IPS-15b (cell line): ENCODE measurements around the gene CD38.
"Not testable (repeated sequence)": the region's sequence is repeated elsewhere in the genome, so short reads cannot be mapped to it uniquely, and the experiment has no call there.

Experiments
- H3K27me3 ChIP-seq: one replicate; pipeline ENCODE4 v1.6.1; 2013; ENCODE audit warnings: low read length; ENCODE audit not compliant: control insufficient read depth, insufficient read depth
- H3K36me3 ChIP-seq: one replicate; pipeline ENCODE4 v1.6.1; 2013; ENCODE audit warnings: low read length; ENCODE audit not compliant: control insufficient read depth, insufficient read depth
- H3K4me1 ChIP-seq: one replicate; pipeline ENCODE4 v1.6.1; 2013; ENCODE audit warnings: mild to moderate bottlenecking, low read length; ENCODE audit not compliant: control insufficient read depth, insufficient read depth
- H3K4me3 ChIP-seq: one replicate; pipeline ENCODE4 v1.5.1; 2013; ENCODE audit warnings: low read depth, low read length
- H3K9ac ChIP-seq: one replicate; pipeline ENCODE4 v1.6.1; 2013; ENCODE audit warnings: low read depth, mild to moderate bottlenecking, low read length
- H3K9me3 ChIP-seq: one replicate; pipeline ENCODE4 v1.6.1; 2013; ENCODE audit warnings: mild to moderate bottlenecking, low read length; ENCODE audit not compliant: control insufficient read depth, insufficient read depth

The CD38 gene

GRCh38 chr4:15809058-15809457 is 30.9 kb downstream of the CD38 start:
- H3K4me1 ChIP-seq: no peaks in the 10 kb centered on the region
- H3K36me3 ChIP-seq: no peaks in the 10 kb centered on the region
- H3K9me3 ChIP-seq: no peaks in the 10 kb centered on the region
- H3K27me3 ChIP-seq: no peaks in the 10 kb centered on the region
- no peak overlapping the region for H3K4me3 ChIP-seq
- no peak overlapping the region for H3K9ac ChIP-seq

GRCh38 chr4:15809466-15809865 is 31.3 kb downstream of the CD38 start:
- Histone ChIP-seq H3K9me3 (no peaks in the 10 kb centered on the region), H3K27me3 (no peaks in the 10 kb centered on the region), H3K4me3 (no peak overlapping the region), H3K9ac (no peak overlapping the region), H3K4me1 (no peaks in the 10 kb centered on the region), H3K36me3 (no peaks in the 10 kb centered on the region)

- Histone ChIP-seq H3K4me1 (no peaks in the 10 kb centered on the region), H3K27me3 (no peaks in the 10 kb centered on the region), H3K4me3 (no peak overlapping the region)
These were observed 33.7 kb downstream of the CD38 start for GRCh38 chr4:15811703-15812337.

GRCh38 chr4:15832523-15833451 is 54.7 kb downstream of the CD38 start:
- no peaks in the 10 kb centered on the region for H3K36me3 ChIP-seq
- H3K9ac ChIP-seq: no peak overlapping the region
- H3K4me3 ChIP-seq: no peak overlapping the region
- no peaks in the 10 kb centered on the region for H3K27me3 ChIP-seq
- H3K4me1 ChIP-seq: no peaks in the 10 kb centered on the region
- H3K9me3 ChIP-seq: no peaks in the 10 kb centered on the region

More at GRCh38 chr4:15811703-15812337, 33.7 kb downstream of the CD38 start:
- no peaks in the 10 kb centered on the region for H3K36me3 ChIP-seq
- no peaks in the 10 kb centered on the region for H3K9me3 ChIP-seq
- H3K9ac ChIP-seq: no peak overlapping the region

GRCh38 chr4:15833801-15834200 is 55.7 kb downstream of the CD38 start:
- H3K4me3 ChIP-seq: no peak overlapping the region
- H3K9ac ChIP-seq: no peak overlapping the region
- no peaks in the 10 kb centered on the region for H3K4me1 ChIP-seq
- no peaks in the 10 kb centered on the region for H3K9me3 ChIP-seq
- H3K36me3 ChIP-seq: no peaks in the 10 kb centered on the region
- H3K27me3 ChIP-seq: no peaks in the 10 kb centered on the region

- H3K36me3 ChIP-seq: no peaks in the 10 kb centered on the region
These were observed 58.2 kb downstream of the CD38 start for GRCh38 chr4:15836362-15836761.

GRCh38 chr4:15837591-15837990 is 59.5 kb downstream of the CD38 start:
- H3K4me1 ChIP-seq: peaks cover 3% of the 10 kb centered on the region
- no peak overlapping the region for H3K9ac ChIP-seq
- no peaks in the 10 kb centered on the region for H3K36me3 ChIP-seq
- no peaks in the 10 kb centered on the region for H3K27me3 ChIP-seq
- no peaks in the 10 kb centered on the region for H3K9me3 ChIP-seq
- H3K4me3 ChIP-seq: no peak overlapping the region

More at GRCh38 chr4:15836362-15836761, 58.2 kb downstream of the CD38 start:
- Histone ChIP-seq H3K4me1 (peaks cover 3% of the 10 kb centered on the region), H3K9me3 (no peaks in the 10 kb centered on the region), H3K27me3 (no peaks in the 10 kb centered on the region), H3K4me3 (no peak overlapping the region), H3K9ac (no peak overlapping the region)

GRCh38 chr4:15841194-15841730 is 63.1 kb downstream of the CD38 start:
- not testable (repeated sequence) for H3K4me1 ChIP-seq

GRCh38 chr4:15847746-15848145 is 69.6 kb downstream of the CD38 start:
- no peak overlapping the region for H3K4me3 ChIP-seq
- no peak overlapping the region for H3K9ac ChIP-seq
- H3K36me3 ChIP-seq: no peaks in the 10 kb centered on the region
- no peaks in the 10 kb centered on the region for H3K9me3 ChIP-seq
- H3K4me1 ChIP-seq: no peaks in the 10 kb centered on the region
- H3K27me3 ChIP-seq: no peaks in the 10 kb centered on the region

More at GRCh38 chr4:15841194-15841730, 63.1 kb downstream of the CD38 start:
- H3K27me3 ChIP-seq, H3K9ac ChIP-seq, H3K9me3 ChIP-seq, H3K36me3 ChIP-seq: not testable (repeated sequence)
- peak overlapping the region; percentile 28 for H3K4me3 ChIP-seq

GRCh38 chr4:15848191-15848842 is 70.2 kb downstream of the CD38 start:
- H3K27me3 ChIP-seq: no peaks in the 10 kb centered on the region
- H3K36me3 ChIP-seq: no peaks in the 10 kb centered on the region
- no peak overlapping the region for H3K9ac ChIP-seq
- no peaks in the 10 kb centered on the region for H3K9me3 ChIP-seq
- H3K4me1 ChIP-seq: no peaks in the 10 kb centered on the region
- H3K4me3 ChIP-seq: no peak overlapping the region

- no peaks in the 10 kb centered on the region for H3K27me3 ChIP-seq
- no peaks in the 10 kb centered on the region for H3K9me3 ChIP-seq
- H3K4me3 ChIP-seq: no peak overlapping the region
- no peaks in the 10 kb centered on the region for H3K36me3 ChIP-seq
- no peaks in the 10 kb centered on the region for H3K4me1 ChIP-seq
- no peak overlapping the region for H3K9ac ChIP-seq
These were observed 73.8 kb downstream of the CD38 start for GRCh38 chr4:15851969-15852368.
